ENCODE results near the gene ST6GALNAC3.

Gene ST6GALNAC3

GRCh38 chr1:76288758-76289483 lies 214.4 kb downstream of the ST6GALNAC3 start:
- DNase-seq (ENCODE audit: low spot score), result no peak

GRCh38 chr1:76289692-76290091 lies 215.1 kb downstream of the ST6GALNAC3 start:
- no peak for DNase-seq (ENCODE audit: low spot score)

GRCh38 chr1:76290271-76290670 lies 215.7 kb downstream of the ST6GALNAC3 start:
- no peak for DNase-seq (ENCODE audit: low spot score)

GRCh38 chr1:76291191-76291590 lies 216.6 kb downstream of the ST6GALNAC3 start:
- no peak for DNase-seq (ENCODE audit: low spot score)

GRCh38 chr1:76291737-76292136 lies 217.2 kb downstream of the ST6GALNAC3 start:
- DNase-seq (ENCODE audit: low spot score), result no peak

- no peak for DNase-seq (ENCODE audit: low spot score)
Measured at GRCh38 chr1:76292418-76293184, 218.1 kb downstream of the ST6GALNAC3 start.

- no peak for DNase-seq (ENCODE audit: low spot score)
Measured at GRCh38 chr1:76293831-76294230, 219.3 kb downstream of the ST6GALNAC3 start.

- peak; percentile 23 for DNase-seq (ENCODE audit: low spot score)
Measured at GRCh38 chr1:76294482-76295194, 220.1 kb downstream of the ST6GALNAC3 start.

GRCh38 chr1:76298399-76298798 lies 223.9 kb downstream of the ST6GALNAC3 start:
- DNase-seq (ENCODE audit: low spot score), result no peak

GRCh38 chr1:76299036-76299435 lies 224.5 kb downstream of the ST6GALNAC3 start:
- no peak for DNase-seq (ENCODE audit: low spot score)

GRCh38 chr1:76300556-76300955 lies 226.0 kb downstream of the ST6GALNAC3 start:
- no peak for DNase-seq (ENCODE audit: low spot score)

- no peak for DNase-seq (ENCODE audit: low spot score)
Measured at GRCh38 chr1:76302711-76303339, 228.3 kb downstream of the ST6GALNAC3 start.

- no peak for DNase-seq (ENCODE audit: low spot score)
Measured at GRCh38 chr1:76303340-76303717, 228.8 kb downstream of the ST6GALNAC3 start.

GRCh38 chr1:76313304-76313703 lies 238.8 kb downstream of the ST6GALNAC3 start:
- no peak for DNase-seq (ENCODE audit: low spot score)

- DNase-seq (ENCODE audit: low spot score), result no peak
Measured at GRCh38 chr1:76314730-76315129, 240.2 kb downstream of the ST6GALNAC3 start.

GRCh38 chr1:76317299-76317900 lies 242.9 kb downstream of the ST6GALNAC3 start:
- DNase-seq (ENCODE audit: low spot score), result no peak

GRCh38 chr1:76330991-76331603 lies 256.6 kb downstream of the ST6GALNAC3 start:
- DNase-seq (ENCODE audit: low spot score), result peak; percentile 54

- no peak for DNase-seq (ENCODE audit: low spot score)
Measured at GRCh38 chr1:76335882-76336281, 261.3 kb downstream of the ST6GALNAC3 start.

GRCh38 chr1:76336931-76337371 lies 262.4 kb downstream of the ST6GALNAC3 start:
- no peak for DNase-seq (ENCODE audit: low spot score)

- no peak for DNase-seq (ENCODE audit: low spot score)
Measured at GRCh38 chr1:76337542-76338219, 263.1 kb downstream of the ST6GALNAC3 start.

- no peak for DNase-seq (ENCODE audit: low spot score)
Measured at GRCh38 chr1:76340056-76340455, 265.5 kb downstream of the ST6GALNAC3 start.
